ENCODE data around the gene GIMAP4. TPM values are rescaled to one million over a fixed set of nuclear protein-coding genes. Genes with fewer than 3 reads are reported as not detected.

GIMAP4 gene
- total RNA-seq, 1 donor: not detected

GRCh38 chr7:150553163-150553562, 14.0 kb upstream of the GIMAP4 start:
- TF ChIP-seq, protein P1, sequence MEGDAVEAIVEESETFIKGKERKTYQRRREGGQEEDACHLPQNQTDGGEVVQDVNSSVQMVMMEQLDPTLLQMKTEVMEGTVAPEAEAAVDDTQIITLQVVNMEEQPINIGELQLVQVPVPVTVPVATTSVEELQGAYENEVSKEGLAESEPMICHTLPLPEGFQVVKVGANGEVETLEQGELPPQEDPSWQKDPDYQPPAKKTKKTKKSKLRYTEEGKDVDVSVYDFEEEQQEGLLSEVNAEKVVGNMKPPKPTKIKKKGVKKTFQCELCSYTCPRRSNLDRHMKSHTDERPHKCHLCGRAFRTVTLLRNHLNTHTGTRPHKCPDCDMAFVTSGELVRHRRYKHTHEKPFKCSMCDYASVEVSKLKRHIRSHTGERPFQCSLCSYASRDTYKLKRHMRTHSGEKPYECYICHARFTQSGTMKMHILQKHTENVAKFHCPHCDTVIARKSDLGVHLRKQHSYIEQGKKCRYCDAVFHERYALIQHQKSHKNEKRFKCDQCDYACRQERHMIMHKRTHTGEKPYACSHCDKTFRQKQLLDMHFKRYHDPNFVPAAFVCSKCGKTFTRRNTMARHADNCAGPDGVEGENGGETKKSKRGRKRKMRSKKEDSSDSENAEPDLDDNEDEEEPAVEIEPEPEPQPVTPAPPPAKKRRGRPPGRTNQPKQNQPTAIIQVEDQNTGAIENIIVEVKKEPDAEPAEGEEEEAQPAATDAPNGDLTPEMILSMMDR (IDR thresholded peaks at IDR 0.05; ENCODE audit: insufficient read depth, low read depth, low read length): no peak
- no peak overlapping the region for H3K4me3 ChIP-seq (ENCODE audit: low read depth, low read length)
- no peak for DNase-seq (ENCODE audit: low read depth)

DNA sequence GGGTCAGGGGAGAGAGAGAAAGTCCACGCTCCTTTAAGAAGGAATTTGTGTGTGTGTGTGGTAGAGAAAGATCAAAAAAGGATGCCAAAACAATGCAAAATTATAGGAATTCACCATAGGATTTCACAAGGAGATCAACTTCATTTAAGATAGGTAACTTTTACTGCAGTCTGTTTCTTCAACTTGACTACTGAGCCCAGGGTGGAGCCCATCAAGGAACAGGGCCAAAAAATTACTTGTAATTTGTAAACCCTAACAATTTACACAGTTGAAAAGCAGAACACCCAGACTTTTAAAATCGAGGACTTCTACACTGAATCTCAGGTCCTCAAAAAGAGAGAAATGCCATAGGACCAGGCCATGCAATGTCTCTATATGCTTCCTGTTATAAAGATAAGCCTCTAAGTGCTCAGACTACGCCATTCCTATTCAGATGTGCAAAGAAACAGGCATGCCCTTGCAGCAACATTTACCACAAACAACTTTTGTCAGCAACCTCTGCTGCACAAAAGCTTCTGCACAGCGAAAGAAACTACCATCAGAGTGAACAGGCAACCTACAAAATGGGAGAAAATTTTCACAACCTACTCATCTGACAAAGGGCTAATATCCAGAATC, 10.6 kb upstream of the GIMAP4 start:
- H3K4me3 ChIP-seq (ENCODE audit: low read depth, low read length): no peak overlapping the region
- TF ChIP-seq, protein P1 (IDR thresholded peaks at IDR 0.05; ENCODE audit: insufficient read depth, low read depth, low read length): no peak
- DNase-seq (ENCODE audit: low read depth): no peak

- DNase-seq (ENCODE audit: low read depth): no peak
- TF ChIP-seq, protein P1 (IDR thresholded peaks at IDR 0.05; ENCODE audit: insufficient read depth, low read depth, low read length): no peak
- no peak overlapping the region for H3K4me3 ChIP-seq (ENCODE audit: low read depth, low read length)
Observed at GRCh38 chr7:150560486-150560885, 6.7 kb upstream of the GIMAP4 start.

DNA sequence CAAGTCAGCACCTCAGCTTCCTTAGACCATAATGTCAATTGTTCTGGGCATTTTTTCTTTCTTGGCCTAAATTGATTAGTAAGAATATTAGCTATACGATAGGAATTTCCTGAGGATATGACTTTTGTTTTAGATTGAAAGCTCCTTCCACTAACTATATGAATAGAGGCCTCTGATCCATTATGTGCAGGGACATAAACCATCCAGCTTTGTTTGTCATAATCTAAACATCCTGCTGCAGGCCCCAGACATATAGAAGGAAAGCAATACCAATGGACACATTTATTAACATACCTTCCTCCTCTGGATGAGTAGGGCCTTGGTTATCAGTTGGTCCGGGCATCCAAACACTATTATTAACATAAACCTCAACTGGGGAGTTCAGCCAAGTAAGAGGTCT, 4.3 kb upstream of the GIMAP4 start:
- TF ChIP-seq, protein P1 (IDR thresholded peaks at IDR 0.05; ENCODE audit: insufficient read depth, low read depth, low read length): no peak
- H3K4me3 ChIP-seq (ENCODE audit: low read depth, low read length): no peak overlapping the region
- no peak for DNase-seq (ENCODE audit: low read depth)

GRCh38 chr7:150564006-150564405, 3.2 kb upstream of the GIMAP4 start:
- no peak for DNase-seq (ENCODE audit: low read depth)
- H3K4me3 ChIP-seq (ENCODE audit: low read depth, low read length): no peak overlapping the region
- TF ChIP-seq, protein P1 (IDR thresholded peaks at IDR 0.05; ENCODE audit: insufficient read depth, low read depth, low read length): no peak

DNA sequence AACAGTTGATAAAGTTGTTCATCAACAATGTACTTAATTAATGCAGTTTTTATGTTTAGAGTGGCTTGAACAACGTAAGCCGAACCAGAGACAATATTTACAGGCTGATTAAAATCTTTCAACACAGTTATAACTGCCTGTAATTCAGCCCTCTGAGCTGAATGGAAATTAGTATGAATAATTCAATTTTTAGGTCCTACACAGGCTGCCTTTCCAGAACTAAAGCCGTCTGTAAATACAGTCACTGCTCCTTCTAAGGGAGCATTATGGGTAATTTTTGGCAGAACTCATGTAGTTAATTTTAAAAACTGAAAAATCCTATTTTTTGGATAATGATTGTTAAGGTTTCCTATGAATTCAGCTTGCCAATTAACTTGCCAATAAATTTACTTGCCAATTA, 2.6 kb upstream of the GIMAP4 start:
- TF ChIP-seq, protein P1 (IDR thresholded peaks at IDR 0.05; ENCODE audit: insufficient read depth, low read depth, low read length): no peak
- no peak overlapping the region for H3K4me3 ChIP-seq (ENCODE audit: low read depth, low read length)
- DNase-seq (ENCODE audit: low read depth): no peak

DNA sequence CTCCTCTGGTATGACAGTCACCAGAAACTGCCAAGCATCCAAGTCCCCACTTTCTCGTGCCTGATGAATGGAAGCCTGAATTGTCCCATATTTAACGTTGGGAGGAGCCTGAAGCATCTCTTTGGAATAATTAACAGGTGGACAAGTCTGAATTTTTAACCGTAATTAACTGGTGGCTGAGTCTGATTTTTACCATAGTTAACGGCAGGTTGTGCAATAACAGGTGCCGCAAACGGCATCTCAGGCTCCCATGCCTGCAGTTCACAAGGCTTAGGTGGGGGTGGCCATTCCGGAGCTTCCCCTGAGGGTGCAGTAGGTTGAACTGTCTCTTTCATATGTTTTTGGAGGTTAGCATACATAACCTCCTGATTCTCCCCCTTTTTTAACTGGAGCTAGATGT, 2.0 kb upstream of the GIMAP4 start:
- TF ChIP-seq, protein P1 (IDR thresholded peaks at IDR 0.05; ENCODE audit: insufficient read depth, low read depth, low read length): no peak
- DNase-seq (ENCODE audit: low read depth): no peak
- no peak overlapping the region for H3K4me3 ChIP-seq (ENCODE audit: low read depth, low read length)

Data from fibroblast of villous mesenchyme (primary cell).